ENCODE measurements around the gene AGPAT4. TPM values are rescaled to one million over a fixed set of nuclear protein-coding genes. Genes with fewer than 3 reads are reported as not detected.

Gene AGPAT4
- total RNA-seq, 2 donors from 2014 or later, result 17.0 to 23.8 TPM

DNA sequence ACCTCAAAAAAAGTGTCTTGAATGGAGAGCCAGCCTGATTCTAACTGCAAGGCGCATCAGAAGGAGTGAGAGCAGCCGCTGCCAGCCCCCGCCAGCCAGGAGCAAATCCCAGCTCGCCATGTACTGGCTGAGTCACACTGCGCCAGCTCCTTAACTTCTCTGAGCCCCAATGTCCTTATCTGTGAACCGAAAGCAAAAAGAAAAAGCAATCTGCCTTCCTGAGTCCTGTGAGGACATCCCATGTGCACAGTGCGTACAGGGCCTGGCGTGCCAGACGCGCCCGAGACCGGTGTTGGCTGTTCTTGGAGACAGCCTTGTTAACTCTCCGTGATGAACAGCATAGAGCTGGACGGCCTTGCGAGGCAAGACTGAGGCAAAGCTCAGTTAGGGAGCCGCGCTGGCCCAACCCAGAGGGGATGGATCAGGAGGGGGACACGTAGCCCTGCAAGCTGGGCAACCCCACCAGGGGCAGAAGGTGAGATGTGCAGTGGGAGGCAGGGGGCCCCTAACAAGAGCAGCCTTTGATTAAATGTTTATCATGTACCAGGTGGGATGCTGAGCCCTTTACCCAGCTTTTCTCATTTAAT is 122.7 kb downstream of the AGPAT4 start:
- TF ChIP-seq, protein P1, sequence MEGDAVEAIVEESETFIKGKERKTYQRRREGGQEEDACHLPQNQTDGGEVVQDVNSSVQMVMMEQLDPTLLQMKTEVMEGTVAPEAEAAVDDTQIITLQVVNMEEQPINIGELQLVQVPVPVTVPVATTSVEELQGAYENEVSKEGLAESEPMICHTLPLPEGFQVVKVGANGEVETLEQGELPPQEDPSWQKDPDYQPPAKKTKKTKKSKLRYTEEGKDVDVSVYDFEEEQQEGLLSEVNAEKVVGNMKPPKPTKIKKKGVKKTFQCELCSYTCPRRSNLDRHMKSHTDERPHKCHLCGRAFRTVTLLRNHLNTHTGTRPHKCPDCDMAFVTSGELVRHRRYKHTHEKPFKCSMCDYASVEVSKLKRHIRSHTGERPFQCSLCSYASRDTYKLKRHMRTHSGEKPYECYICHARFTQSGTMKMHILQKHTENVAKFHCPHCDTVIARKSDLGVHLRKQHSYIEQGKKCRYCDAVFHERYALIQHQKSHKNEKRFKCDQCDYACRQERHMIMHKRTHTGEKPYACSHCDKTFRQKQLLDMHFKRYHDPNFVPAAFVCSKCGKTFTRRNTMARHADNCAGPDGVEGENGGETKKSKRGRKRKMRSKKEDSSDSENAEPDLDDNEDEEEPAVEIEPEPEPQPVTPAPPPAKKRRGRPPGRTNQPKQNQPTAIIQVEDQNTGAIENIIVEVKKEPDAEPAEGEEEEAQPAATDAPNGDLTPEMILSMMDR (IDR thresholded peaks at IDR 0.05), result no peak
- no peak for DNase-seq (ENCODE audit: low spot score)

DNA sequence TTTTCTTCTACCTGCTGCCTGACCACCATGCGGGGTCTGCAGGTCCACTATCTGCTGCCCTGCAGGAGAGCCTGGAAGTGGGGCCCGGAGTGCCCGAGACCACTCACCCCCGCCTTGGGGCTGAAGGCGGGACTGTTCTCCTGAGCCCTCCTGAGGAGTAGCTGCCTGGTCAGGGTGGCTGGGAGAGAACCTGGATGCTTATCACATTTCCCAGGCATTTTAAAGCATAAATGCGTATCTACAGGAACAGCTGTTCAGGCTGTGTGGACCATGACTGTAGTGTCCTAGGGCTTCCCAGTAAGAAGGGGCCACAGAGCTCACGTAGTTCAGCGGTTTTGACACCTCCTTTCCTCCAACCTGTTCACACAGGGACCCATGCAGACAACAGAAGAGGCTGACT is 123.3 kb downstream of the AGPAT4 start:
- H3K27ac ChIP-seq, result no peak overlapping the region
- ATAC-seq (ENCODE audit: insufficient number of reproducible peaks, low FRiP score, low read depth) (no peak), DNase-seq (ENCODE audit: low spot score) (no peak)
- no peaks in the 10 kb centered on the region for H3K27me3 ChIP-seq (replicated peaks; ENCODE audit: insufficient read depth)
- TF ChIP-seq, protein P1 (IDR thresholded peaks at IDR 0.05), result no peak
- no peaks in the 10 kb centered on the region for H3K9me3 ChIP-seq
- no peaks in the 10 kb centered on the region for H3K36me3 ChIP-seq
- H3K4me1 ChIP-seq (ENCODE audit: control insufficient read depth in 1 of 2, low read depth in 2 of 2), result no peaks in the 10 kb centered on the region
- no peak overlapping the region for H3K4me3 ChIP-seq

More for the DNA sequence above, 122.7 kb downstream of the AGPAT4 start:
- H3K36me3 ChIP-seq, result no peaks in the 10 kb centered on the region
- H3K4me1 ChIP-seq (ENCODE audit: control insufficient read depth in 1 of 2, low read depth in 2 of 2), result no peaks in the 10 kb centered on the region
- no peaks in the 10 kb centered on the region for H3K27me3 ChIP-seq (replicated peaks; ENCODE audit: insufficient read depth)
- H3K9me3 ChIP-seq, result no peaks in the 10 kb centered on the region
- H3K4me3 ChIP-seq, result no peak overlapping the region
- ATAC-seq (ENCODE audit: insufficient number of reproducible peaks, low FRiP score, low read depth), result no peak
- H3K27ac ChIP-seq, result no peak overlapping the region

DNA sequence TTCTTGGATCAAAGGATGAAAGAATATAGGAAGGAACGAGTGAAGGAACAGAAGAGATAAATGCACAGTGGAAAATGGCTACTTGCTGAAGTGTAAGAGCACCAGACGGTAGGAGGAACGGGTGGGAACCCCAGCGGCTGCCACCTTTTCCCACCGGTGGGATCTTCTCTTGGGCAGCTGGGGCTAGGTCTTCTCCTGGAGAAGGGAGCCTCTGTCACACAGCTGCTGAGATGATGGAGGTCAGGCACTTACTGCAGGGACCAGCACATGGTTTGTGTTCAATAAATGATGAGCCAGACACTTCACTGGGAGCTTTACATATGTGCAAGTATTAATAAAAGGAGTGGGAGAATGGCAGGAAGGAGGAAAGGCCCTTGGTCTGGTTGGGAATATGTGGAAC is 123.7 kb downstream of the AGPAT4 start:
- Histone ChIP-seq H3K4me1 (ENCODE audit: control insufficient read depth in 1 of 2, low read depth in 2 of 2) (no peaks in the 10 kb centered on the region), H3K27ac (no peak overlapping the region), H3K27me3 (replicated peaks; ENCODE audit: insufficient read depth) (no peaks in the 10 kb centered on the region), H3K9me3 (no peaks in the 10 kb centered on the region), H3K4me3 (no peak overlapping the region), H3K36me3 (no peaks in the 10 kb centered on the region)
- ATAC-seq (ENCODE audit: insufficient number of reproducible peaks, low FRiP score, low read depth) (no peak), DNase-seq (ENCODE audit: low spot score) (no peak)
- TF ChIP-seq, protein P1 (IDR thresholded peaks at IDR 0.05), result no peak

DNA sequence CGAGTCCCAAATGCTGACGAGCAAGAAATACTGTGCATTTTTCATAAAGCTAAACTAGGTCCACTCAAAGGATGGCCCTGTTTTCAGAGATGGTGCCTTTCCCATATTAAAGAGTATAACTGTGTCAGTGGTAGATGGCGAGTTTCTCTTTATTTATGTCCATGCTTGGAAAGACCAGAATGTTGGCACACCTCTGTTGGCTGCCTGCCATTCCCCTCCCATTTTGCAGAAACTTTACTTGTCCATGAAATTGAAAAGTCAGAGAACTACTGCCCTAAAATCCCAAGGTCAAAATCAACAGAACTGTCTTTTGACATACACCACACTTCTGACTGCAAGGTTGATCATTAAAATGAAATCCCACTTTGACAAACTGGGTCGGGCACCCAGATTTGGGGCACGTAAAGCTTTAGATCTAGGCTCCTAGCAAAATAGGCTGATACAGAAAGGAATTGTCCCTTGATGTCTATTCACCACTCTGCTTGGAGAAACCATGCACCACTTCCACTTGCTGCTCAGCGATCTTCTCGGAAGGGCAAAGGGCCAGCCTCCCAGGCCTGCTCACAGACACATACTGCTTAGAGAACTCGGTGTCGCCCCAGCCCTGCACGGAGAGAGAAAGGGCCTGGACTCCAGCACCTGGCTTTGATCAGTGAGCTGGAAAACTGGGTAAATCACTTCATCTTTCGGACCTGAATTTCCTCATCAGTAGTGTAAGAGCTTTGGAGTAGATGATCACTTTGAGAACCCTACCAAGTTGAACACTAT is 130.0 kb downstream of the AGPAT4 start:
- Histone ChIP-seq H3K4me1 (ENCODE audit: control insufficient read depth in 1 of 2, low read depth in 2 of 2) (no peaks in the 10 kb centered on the region), H3K27ac (no peak overlapping the region), H3K27me3 (replicated peaks; ENCODE audit: insufficient read depth) (no peaks in the 10 kb centered on the region), H3K36me3 (peaks cover 12% of the 10 kb centered on the region), H3K9me3 (no peaks in the 10 kb centered on the region), H3K4me3 (no peak overlapping the region)
- no peak for DNase-seq (ENCODE audit: low spot score)
- ATAC-seq (ENCODE audit: insufficient number of reproducible peaks, low FRiP score, low read depth), result no peak
- TF ChIP-seq, protein P1 (IDR thresholded peaks at IDR 0.05), result no peak

DNA sequence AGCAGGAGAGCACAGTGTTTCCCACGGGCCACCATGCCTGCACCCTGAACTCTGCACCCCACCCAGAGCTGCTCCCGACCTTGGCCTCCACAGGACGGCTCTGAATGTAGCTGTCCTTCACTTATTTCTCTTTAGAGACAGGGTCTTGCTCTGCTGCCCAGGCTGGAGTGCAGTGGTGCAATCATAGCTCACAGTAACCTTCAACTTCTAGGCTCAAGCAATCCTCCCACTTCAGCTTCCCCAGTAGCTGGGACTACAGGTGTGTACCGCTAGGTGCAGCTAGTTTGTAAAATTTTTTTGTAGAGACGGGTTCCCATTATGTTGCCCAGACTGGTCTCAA is 130.9 kb downstream of the AGPAT4 start:
- ATAC-seq (ENCODE audit: insufficient number of reproducible peaks, low FRiP score, low read depth), result no peak
- Histone ChIP-seq H3K4me3 (no peak overlapping the region), H3K4me1 (ENCODE audit: control insufficient read depth in 1 of 2, low read depth in 2 of 2) (no peaks in the 10 kb centered on the region), H3K27ac (no peak overlapping the region), H3K9me3 (no peaks in the 10 kb centered on the region), H3K36me3 (peaks cover 12% of the 10 kb centered on the region), H3K27me3 (replicated peaks; ENCODE audit: insufficient read depth) (no peaks in the 10 kb centered on the region)
- TF ChIP-seq, protein P1 (IDR thresholded peaks at IDR 0.05), result no peak
- DNase-seq (ENCODE audit: low spot score), result no peak

Data from thoracic aorta (tissue), 2 donors.